GM19238 (cell line): ENCODE data around the gene RAX.
"Not testable (repeated sequence)": the region's sequence is repeated elsewhere in the genome, so short reads cannot be mapped to it uniquely, and the experiment has no call there.

Experiments used
- DNase-seq: peaks from one replicate; pipeline ENCODE4 v3.0.0; 2011; ENCODE audit warnings: low spot score; ENCODE audit not compliant: insufficient read length

Gene RAX

DNA sequence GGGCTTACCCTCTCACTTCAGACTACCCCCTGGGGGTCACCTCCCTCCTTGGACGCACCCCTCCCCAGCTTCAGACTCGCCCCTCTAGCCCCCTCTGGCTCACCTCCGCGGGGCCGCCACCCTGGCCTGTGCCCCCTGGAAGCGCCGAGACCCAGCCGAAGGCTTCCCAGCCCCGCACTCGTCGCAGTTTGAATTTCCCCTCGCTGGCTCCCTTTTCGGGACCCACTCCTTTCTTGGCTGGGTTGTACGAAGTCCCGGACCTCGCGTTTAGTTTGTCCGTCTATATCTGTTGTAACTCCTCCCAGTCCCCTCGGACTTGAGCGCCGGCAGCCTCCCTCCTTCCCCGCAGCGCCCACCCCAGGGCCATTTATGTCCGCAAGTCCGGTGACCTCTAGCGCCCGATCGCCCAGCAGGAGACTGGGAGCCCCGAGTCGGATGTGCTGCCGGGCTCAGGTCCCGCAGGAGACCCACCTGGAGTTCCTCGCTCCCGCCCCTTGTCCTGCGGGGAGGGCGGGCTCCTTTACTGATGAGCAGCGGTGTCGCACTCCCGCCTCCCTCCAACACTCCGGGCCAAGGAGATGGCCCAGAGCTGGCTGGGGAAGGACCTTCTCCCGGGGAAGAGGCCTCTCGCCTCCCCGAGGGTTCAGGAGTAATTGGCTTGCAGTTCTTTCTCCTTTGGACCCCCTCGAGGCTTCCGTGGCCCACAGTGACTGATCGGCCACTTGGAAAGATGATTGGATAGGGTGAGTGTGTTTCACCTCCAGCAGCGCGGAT, 692 bp upstream of the RAX start:
- DNase-seq: no peak

DNA sequence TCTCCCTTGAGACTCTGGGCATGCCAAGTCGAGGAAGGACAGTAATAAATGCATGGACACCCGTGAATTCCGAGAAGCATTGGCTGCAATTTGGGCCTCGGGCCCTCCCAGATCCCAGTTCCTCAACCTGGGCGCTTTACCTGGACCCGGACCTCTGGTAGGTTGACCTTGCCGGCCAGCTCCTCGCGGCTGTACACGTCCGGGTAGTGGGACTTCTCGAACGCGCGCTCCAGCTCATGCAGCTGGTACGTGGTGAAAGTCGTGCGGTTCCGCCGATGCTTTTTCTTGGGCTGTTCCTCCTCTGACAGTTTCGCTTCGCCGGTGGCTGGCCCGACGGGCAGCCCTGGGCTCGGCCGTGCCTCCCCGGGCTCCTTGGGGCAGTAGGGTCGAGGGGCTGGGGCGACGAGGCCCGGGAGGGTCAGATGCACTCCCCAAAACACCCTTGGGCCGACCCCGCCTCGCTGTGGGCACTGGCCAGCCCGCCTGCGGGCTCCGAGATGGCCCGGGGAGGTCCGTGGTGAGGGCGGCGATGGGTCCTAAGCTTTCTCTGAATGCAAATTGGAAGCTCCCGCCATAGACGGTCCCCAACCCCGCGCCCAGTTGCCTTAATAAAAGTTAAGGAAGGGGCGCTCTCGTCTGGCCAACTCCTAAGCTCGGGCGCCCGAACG, 899 bp downstream of the RAX start:
- DNase-seq: no peak

GRCh38 chr18:59271606-59272220, 1.5 kb downstream of the RAX start:
- DNase-seq: no peak

DNA sequence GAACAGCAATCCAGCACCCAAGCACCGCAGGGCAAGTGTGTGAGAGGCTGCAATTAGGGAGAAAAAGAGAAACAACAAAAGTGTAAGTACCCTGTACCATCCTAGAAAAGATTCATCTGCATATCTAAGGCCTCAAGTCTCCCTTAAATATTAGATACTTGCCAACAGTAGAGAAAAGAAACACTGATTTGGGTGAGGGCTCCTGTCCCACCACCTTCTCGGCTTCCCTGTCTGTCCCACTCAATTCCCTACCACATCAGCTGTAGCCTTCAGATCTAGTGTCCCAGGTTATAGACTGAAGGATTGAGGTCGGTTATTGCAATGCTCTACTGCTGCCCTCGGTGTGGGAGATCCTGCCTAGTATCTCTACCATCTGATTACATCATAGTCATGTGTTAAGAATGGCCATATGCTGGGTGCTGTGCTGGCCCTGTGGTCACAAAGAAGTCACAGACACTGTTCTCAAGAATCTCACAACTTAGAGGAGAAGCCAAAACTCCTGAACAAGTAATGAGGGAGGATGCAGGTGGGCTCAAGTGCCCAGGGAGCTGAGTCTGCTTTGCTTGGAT, 2.5 kb downstream of the RAX start:
- no peak for DNase-seq

GRCh38 chr18:59269563-59270119, 3.6 kb downstream of the RAX start:
- DNase-seq: no peak

- no peak for DNase-seq
Observed at GRCh38 chr18:59268721-59269562, 4.3 kb downstream of the RAX start.

DNA sequence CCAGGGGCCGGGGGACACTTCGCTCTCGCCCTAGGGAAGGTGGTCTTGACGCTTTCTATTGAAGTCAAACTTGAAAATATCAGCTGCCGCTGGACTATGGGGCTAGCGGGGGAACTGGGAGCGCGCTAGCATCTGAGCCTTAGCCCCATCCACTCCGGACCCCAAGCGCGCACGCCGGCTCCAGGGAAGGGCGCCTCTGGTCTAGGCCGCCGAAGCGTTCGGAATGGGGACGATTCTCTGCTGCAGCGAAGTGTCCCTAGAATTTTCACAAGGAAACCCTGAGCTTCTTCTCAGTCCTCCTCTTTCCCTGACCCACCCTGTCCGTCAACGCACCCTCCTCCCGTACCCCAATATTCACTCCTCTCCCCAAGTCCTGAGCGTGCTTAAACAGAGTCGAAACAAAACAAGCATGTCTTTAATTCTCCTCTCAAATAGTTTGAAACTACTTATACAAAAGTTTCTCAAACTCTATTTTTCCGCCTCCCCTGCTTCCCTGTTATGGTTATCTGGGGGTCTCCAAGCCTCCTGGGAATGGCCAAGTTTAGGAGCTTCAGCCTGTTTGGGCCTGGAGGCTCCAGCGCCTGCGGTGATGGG, 5.0 kb downstream of the RAX start:
- no peak for DNase-seq

- DNase-seq: no peak
Observed at GRCh38 chr18:59267503-59268126, 5.6 kb downstream of the RAX start.

- no peak for DNase-seq
Observed at GRCh38 chr18:59266886-59267502, 6.3 kb downstream of the RAX start.

DNA sequence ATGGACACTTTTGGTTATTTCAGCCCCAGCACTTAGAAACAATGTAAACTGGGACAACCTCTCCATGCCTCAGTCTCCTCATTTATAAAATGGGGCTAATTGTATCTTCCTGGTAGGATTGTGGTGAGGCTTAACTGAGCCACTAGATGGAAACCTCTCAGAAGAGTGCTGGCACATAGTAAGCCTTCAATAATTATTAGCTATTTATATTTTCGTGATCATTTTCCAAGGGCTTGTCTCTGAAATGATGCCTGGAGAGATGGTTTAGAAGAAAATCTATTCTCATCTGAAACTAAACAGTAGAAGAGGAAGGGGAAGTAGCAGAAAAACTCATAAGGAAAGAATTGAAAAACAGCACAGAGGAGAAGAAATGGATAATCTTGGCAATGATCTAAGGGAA, 6.8 kb downstream of the RAX start:
- DNase-seq: no peak

GRCh38 chr18:59265974-59266369, 7.3 kb downstream of the RAX start:
- no peak for DNase-seq

- DNase-seq: no peak
Observed at GRCh38 chr18:59265246-59265973, 7.8 kb downstream of the RAX start.

DNA sequence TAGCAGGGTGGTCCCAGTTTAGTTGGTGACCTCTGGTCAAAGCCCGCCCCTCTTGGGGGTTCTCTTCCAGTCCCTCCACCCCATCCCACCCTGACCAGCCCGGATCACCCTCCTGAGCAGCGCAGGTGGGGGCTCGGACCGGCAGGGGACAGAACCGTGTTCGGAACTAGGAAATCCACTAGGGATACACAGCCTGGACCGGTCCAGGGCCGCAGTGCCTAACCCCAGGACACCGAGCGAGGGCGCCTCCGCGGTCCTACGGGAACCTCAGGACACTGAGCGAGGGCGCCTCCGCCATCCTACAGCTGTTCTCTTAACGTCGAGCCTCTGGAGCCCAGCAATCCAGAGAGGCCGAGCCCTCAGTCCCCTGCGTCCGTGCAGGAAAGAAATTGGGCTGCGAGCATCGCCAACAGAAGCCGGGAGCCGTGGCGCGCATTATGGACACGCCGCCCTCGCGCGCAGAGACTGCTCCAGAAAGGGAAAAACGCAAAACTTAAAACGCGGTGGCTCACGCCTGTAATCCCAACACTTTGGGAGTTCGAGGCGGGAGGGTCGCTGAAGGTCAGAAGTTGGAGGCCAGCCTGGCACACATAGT, 8.5 kb downstream of the RAX start:
- no peak for DNase-seq

DNA sequence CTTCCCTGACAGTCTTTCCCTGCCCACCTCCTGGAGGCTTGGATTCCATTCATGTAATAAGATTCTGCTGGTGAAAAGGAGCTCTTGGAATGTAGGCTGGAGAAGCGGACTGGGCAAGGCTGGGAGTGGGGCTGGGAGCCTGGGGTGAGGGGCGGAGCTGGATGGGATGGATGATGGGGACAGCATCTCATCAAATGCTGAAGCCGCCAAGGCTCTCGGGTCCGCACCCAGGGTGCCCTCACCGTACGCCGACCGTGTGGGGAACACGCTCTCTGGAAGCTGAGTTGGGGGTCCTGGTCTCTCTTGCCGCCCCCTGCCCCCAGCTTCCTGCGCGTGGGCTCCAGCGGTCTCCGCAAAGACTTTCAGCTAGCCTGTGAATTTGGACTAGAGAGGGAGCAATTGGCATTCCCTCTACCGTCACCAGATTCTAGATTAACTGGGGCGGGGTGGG, 9.1 kb downstream of the RAX start:
- DNase-seq: no peak

DNA sequence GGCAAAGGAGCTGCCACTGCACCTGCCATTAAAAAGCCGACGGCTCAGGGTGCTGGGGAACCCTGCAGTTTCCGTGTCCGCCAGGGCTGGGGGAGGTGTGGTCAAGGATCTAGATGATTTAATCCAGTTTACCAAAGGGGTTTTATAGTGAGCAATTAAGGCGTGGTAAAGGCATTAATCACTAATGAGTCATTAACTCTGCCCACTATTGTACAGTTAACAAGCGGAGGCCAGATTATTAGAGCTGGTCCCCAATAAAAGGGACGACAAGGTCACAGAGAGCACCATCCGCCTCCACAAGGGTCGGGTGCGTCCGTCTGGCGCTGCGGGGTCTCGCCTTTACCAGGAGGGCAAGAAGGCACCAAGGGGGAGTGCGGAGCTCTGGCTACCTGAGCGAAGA, 9.6 kb downstream of the RAX start:
- DNase-seq: no peak

DNA sequence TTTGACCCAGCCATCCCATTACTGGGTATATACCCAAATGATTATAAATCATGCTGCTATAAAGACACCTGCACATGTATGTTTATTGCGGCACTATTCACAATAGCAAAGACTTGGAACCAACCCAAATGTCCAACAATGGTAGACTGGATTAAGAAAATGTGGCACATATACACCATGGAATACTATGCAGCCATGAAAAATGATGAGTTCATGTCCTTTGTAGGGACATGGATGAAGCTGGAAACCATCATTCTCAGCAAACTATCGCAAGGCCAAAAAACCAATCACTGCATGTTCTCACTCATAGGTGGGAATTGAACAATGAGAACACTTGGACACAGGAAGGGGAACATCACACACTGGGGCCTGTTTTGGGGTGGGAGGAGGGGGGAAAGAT, 11.0 kb downstream of the RAX start:
- not testable (repeated sequence) for DNase-seq

DNA sequence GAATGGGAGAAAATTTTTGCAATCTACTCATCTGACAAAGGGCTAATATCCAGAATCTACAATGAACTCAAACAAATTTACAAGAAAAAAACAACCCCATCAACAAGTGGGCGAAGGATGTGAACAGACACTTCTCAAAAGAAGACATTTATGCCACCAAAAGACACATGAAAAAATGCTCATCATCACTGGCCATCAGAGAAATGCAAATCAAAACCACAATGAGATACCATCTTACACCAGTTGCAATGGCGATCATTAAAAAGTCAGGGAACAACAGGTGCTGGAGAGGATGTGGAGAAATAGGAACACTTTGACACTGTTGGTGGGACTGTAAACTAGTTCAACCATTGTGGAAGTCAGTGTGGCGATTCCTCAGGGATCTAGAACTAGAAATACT, 11.4 kb downstream of the RAX start:
- not testable (repeated sequence) for DNase-seq

DNA sequence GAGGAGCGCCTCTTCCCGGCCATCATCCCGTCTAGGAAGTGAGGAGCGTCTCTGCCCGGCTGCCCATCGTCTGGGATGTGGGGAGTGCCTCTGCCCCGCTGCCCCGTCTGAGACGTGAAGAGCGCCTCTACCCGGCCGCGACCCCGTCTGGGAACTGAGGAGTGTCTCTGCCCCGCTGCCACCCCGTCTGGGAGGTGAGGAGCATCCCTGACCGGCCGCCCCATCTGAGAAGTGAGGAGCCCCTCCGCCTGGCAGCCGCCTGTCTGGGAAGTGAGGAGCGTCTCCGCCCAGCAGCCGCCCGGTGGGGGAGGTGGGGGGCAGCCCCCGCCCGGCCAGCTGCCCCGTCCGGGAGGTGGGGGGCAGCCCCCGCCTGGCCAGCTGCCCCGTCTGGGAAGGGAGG, 17.8 kb downstream of the RAX start:
- DNase-seq: not testable (repeated sequence)
